GM19395 (cell line): ENCODE measurements around the gene ROM1.
A peak's percentile ranks its signal among the peaks of the same experiment; 100 is the strongest.
"Not testable (repeated sequence)": the region's sequence is repeated elsewhere in the genome, so short reads cannot be mapped to it uniquely, and the experiment has no call there.

Source experiments
- ATAC-seq: cut with Tn5 transposase; IDR thresholded peaks from one replicate; pipeline ENCODE4 v1.9.1; 2021; ENCODE audit warnings: mild to moderate bottlenecking, moderate library complexity; ENCODE audit not compliant: unreplicated experiment

The ROM1 gene

DNA sequence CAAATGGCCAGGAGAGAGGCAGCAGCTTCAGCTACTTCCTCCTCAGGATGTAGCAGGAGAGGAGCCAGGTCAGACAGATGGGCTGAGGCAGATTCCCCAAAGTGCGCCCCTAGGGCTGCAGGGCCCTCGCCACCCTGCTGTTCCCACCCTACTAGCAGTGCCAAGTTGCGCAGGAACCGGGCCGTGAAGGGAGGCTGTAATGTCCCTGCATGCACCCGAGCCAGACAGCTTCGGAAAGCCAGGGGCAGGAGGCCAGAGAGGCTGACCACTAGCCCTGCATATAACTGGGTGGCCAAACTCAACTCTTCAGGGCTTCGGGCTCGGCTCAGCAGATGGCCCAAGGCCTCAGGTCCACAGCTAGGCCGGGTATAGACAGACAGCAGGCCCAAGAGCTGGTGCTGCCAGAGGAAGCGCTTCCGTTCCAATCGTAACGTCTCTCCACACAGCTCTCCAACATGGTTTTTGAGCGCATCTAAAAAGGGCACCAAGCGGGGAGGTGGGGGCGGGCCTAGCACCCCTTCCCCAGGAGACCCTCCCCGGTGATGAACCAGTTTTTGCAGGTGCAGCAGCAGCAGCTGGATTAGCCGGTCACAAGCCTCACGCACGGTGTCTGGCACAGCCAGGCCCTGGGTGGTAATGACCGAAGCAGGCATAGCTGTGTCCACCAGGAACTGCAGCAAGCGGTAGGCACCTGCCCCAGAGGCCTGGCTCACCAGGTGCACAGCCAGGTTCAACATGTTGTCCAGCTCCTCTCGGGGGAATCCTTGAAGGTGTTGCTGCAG lies 35.3 kb downstream of the ROM1 start:
- ATAC-seq = no peak

DNA sequence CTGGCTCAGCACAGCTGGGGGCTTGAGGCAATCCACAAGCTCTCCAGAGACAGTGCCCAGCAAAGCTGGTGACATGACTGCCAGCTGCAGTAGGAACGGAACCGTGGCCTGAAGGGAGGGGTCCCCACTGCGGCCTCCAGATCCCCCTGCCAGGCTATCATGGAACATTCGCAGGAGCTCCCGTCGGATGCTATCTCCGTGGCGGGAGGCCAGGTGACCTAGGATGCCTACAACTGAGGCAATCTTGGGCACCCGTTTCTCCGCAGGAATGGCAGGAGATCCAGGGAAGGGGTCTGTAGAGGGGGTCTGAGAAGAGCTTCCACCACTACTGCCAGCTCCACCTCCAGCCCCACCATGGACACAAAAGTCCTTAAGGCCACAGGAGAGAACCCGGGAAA lies 35.9 kb downstream of the ROM1 start:
- no peak for ATAC-seq

DNA sequence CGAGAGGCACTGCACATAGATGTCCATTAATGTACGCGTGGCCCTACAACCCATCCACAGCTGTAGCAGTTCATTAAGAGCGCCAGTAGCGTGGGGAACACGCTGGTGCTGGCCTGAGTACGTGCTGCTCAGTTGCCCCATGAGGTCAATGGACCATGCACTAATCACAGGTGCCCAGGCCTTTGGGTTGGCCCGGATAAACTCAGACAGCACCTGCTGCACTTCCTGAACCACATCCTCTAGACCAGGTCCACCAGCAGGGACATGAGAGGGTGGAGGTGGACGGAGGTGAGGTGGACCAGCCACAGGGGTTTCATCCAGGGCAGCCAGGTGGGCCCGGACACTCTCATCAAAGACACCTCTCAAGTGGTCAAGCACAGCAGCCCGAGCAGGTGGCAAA lies 36.4 kb downstream of the ROM1 start:
- ATAC-seq = no peak

DNA sequence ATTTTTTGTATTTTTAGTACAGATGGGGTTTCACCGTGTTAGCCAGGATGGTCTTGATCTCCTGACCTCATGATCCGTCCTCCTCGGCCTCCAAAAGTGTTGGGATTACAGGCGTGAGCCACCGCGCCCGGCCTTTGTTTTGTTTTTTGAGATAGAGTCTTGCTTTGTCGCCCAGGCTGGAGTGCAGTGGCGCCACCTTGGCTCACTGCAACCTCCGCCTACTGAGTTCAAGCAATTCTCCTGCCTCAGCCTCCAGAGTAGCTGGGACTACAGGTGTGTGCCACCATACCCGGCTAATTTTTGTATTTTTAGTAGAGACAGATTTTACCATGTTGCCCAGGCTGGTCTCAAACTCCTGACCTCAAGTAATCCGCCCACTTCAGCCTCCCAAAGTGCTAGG lies 37.2 kb downstream of the ROM1 start:
- not testable (repeated sequence) for ATAC-seq

DNA sequence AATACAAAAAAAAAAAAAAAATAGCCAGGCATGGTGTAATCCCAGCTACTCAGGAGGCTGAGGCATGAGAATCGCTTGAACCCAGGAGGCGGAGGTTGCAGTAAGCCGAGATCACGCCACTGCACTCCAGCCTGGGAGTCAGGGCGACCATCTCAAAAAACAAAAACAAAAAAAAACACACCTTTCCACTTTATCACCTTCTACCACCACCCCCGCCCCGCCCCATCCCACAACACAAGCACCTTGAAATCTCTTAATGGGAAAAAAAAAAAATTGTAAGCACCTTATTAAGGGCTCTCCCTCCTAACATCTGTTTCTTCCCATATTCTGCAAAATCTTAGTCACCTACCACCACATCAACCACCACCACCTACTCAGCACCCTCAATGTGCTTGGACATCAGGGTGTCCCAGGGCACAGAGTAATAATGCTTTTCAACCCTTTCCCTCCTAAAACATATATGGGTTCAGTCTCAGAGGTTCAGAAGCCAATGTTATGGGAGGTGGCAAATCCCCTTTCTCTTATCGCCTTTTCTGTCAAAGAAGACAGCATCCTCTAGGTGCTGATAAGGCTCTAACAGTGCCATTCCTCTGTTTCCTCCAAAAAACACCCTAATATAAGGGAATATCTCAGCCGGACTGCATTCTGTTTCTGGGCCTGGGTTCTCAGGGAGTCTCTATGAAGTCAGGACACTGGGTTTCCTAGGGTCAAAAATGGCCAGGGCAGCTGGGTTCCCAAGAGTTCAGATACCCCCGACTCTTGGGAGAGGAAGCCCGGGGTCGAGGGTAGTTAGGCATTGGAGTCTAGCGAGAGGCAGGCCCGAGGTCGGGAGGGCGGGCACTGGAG lies 39.3 kb downstream of the ROM1 start:
- peak; percentile 3 for ATAC-seq

DNA sequence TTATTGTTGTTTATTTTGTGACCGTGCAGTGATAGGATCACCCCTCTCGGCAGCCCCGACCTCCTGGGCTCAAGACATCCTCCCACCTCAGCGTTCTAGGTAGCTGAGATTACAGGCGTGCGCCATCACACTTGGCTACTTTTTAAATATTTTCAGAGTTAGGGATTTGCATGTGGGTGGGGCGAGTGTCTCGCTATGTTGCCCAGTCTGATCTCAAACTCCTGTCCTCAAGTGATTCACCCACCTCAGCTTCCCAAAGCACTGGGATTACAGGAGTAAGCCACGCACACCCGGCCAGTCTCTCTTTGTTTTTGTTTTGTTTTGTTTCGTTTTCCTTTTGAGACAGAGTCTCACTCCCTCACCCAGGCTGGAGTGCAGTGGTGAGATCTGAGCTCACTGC lies 41.2 kb downstream of the ROM1 start:
- ATAC-seq = no peak

DNA sequence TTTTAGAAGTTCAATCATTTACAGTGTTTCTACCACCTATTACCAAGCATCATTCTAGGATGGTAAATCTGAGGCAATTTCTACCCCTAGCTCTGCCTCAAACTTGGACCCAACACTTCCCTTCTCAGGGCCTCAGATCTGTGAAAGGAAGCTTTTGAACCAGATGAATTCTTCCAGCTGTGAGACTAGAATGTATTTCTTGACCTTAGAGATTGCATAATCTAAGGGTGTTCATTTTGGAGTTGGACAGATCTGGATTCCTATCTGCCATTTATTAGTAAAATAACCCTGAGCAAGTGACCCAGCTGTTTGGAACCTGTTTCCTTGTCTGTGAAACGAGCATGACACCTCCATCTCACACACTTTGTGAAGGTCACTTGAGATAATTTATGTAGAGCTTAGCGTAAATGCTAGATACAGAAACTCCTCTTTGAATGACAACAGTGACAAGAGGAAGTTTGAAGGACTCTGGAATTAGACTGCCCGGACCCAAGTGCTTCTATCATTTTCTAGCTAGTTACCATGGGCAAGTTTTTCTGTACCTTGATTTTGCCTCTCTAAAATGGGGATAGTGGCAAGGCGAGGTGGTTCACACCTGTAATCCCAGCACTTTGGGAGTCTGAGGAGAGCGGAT lies 43.9 kb downstream of the ROM1 start:
- no peak for ATAC-seq

DNA sequence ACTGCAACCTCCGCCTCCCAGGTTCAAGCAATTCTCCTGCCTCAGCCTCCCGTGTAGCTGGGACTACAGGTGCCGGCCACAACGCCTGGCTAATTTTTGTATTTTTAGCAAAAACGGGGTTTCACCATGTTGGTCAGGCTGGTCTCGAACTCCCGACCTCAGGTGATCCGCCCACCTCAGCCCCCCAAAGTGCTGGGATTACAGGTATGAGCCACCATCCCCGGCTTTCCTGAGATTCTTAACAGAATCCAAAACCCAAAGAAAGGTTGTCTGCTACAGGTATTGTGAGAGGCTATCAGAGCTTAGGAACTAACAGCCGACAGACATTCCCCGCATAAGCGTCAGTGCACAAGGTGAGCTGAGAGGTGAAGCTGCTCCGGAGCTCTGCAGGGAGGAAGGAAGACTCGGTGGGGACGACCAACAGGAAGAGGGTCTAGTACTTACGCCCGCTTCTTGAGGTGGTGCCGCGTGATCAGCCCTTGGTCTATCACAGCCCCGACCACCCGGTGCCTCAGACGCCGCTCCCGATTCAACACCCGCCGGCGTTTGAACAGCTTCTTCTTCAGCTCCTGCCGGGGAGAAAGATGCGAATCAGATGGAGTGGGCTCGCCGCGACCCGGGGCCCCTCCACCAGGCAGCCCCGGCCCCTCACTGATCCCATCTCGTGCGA lies 51.5 kb downstream of the ROM1 start:
- peak; percentile 53 for ATAC-seq
